HepG2 (cell line): ENCODE measurements around the gene HPCAL4. TPM values are rescaled to one million over a fixed set of nuclear protein-coding genes. Genes with fewer than 3 reads are reported as not detected.

ENCODE experiments used
- ATAC-seq: fragments of 200-7000 bp; cut with Tn5 transposase; 3 replicates; pipeline ENCODE4 v1.9.1; 2020; ENCODE audit warnings: mild to moderate bottlenecking, moderate library complexity
- BruUV-seq: library from RNA; stranded (reverse); fragments of 400-500 nt; replicated peaks from 2 replicates; lab custom pipeline; 2021; lab: Mats Ljungman, UMichigan
- CTCF ChIA-PET: fragments of 300-600 bp; formaldehyde crosslinking; extraction: SDS; loops from one replicate; lab custom pipeline; 2021; ENCODE audit warnings: low total read pairs, inconsistent platforms, low intra/inter-chr PET ratio; lab: Yijun Ruan, JAX
- POLR2A ChIA-PET: fragments of 350-600 bp; sonication (Branson Sonifier 250); formaldehyde crosslinking; loops from one replicate; lab custom pipeline; 2020; ENCODE audit warnings: antibody characterized with exemption, inconsistent platforms; lab: Yijun Ruan, JAX
- DNase-seq: peaks from one replicate; pipeline ENCODE4 v3.0.0-alpha.2; 2015; ENCODE audit warnings: low spot score
- FAIRE-seq: peaks from 3 replicates; lab custom pipeline; 2011; peaks lifted over from hg19 to GRCh38; lab: Jason Lieb, UNC
- H2AFZ ChIP-seq: one replicate; pipeline ENCODE4 v1.6.1; 2011; ENCODE audit warnings: low read length, inconsistent platforms
- H3K27ac ChIP-seq: fragments of 300-600 bp; 3 replicates; pipeline ENCODE4 v1.8.0; 2011; ENCODE audit warnings: mixed run types, mild to moderate bottlenecking, mixed read lengths, low read length, inconsistent platforms; ENCODE audit not compliant: insufficient read depth; ENCODE audit errors: extremely low read length
- H3K27me3 ChIP-seq, 2 experiments: fragments of 200-600 bp in 1 of 2; 2 replicates in 1 of 2; 3 replicates in 1 of 2; pipeline versions ENCODE4 v1.6.0 to v1.8.0; 2011; ENCODE audit warnings: low read length in 2 of 2, mild to moderate bottlenecking in 2 of 2, moderate library complexity in 2 of 2, inconsistent platforms in 1 of 2; ENCODE audit not compliant: insufficient read depth in 2 of 2, control insufficient read depth in 1 of 2
- H3K36me3 ChIP-seq, 2 experiments: fragments of 200-600 bp in 1 of 2; replicated peaks in 1 of 2; 2 replicates in 1 of 2; 3 replicates in 1 of 2; pipeline versions ENCODE4 v1.5.1 to v1.8.0; 2011; ENCODE audit warnings: low read length in 2 of 2, inconsistent platforms in 1 of 2; ENCODE audit not compliant: insufficient read depth in 2 of 2, control insufficient read depth in 1 of 2
- H3K4me1 ChIP-seq: 2 replicates; pipeline ENCODE4 v1.5.1; 2012; ENCODE audit warnings: low read length, inconsistent platforms; ENCODE audit not compliant: insufficient read depth
- H3K4me2 ChIP-seq: 2 replicates; pipeline ENCODE4 v1.6.0; 2011; ENCODE audit warnings: low read depth, low read length, inconsistent platforms
- H3K4me3 ChIP-seq, 3 experiments: fragments of 200-600 bp in 1 of 3; sonication (generic), shearing (Covaris generic) in 1 of 3; replicated peaks in 1 of 3; 2 replicates each; pipeline ENCODE4 v1.5.1; 2011 to 2016; ENCODE audit warnings: low read length in 3 of 3, inconsistent platforms in 2 of 3, low read depth in 2 of 3, mild to moderate bottlenecking in 2 of 3, control low read depth in 1 of 3, mixed read lengths in 1 of 3; ENCODE audit not compliant: insufficient read depth in 1 of 3
- H3K79me2 ChIP-seq: one replicate; pipeline ENCODE4 v1.6.1; 2011; ENCODE audit warnings: low read length, inconsistent platforms; ENCODE audit not compliant: insufficient read depth
- H3K9ac ChIP-seq: 2 replicates; pipeline ENCODE4 v1.6.0; 2011; ENCODE audit warnings: mild to moderate bottlenecking, low read depth, low read length, inconsistent platforms; ENCODE audit not compliant: insufficient read depth
- H3K9me3 ChIP-seq: 2 replicates; pipeline ENCODE4 v1.5.1; 2012; ENCODE audit warnings: mild to moderate bottlenecking, low read length
- H4K20me1 ChIP-seq: 2 replicates; pipeline ENCODE4 v1.6.0; 2011; ENCODE audit warnings: inconsistent platforms, mild to moderate bottlenecking, low read length, moderate library complexity; ENCODE audit not compliant: insufficient read depth
- TFDP2 ChIP-seq: sonication (generic); formaldehyde crosslinking; IDR thresholded peaks from 2 replicates; pipeline ENCODE4 v1.4.0; 2020; ENCODE audit warnings: missing genetic modification reagents
- TOPORS ChIP-seq: sonication (generic); formaldehyde crosslinking; IDR thresholded peaks from 2 replicates; pipeline ENCODE4 v1.8.0; 2023; ENCODE audit warnings: mild to moderate bottlenecking, missing genetic modification reagents
- ZNF230 ChIP-seq: sonication (generic); formaldehyde crosslinking; IDR thresholded peaks from 2 replicates; pipeline ENCODE4 v1.4.0; 2020; ENCODE audit warnings: mild to moderate bottlenecking, missing genetic modification reagents
- WGBS: methylation state at CpG from one replicate; pipeline ENCODE4 v1.1.6; 2017; ENCODE audit warnings: low lambda C conversion rate; 5-methylcytosine and 5-hydroxymethylcytosine counted together
- in situ Hi-C: cut with HindIII; loops from 2 replicates; pipeline ENCODE4 v1.10.0; 2017; ENCODE audit warnings: low pct_unique_long_range_greater_than_20kb; ENCODE audit not compliant: extremely low pct_ligation_motif_present
- intact Hi-C: fragments of 100-400 bp; cut with micrococcal nuclease; formaldehyde crosslinking; loops from one replicate; pipeline ENCODE4 v1.10.0; 2022; ENCODE audit not compliant: unreplicated experiment
- polyA plus RNA-seq, 8 experiments: library from polyadenylated mRNA; depleted of rRNA in 3 of 8; stranded (reverse) in 7 of 8; unstranded in 1 of 8; fragments of >200 nt; fragmentation: Illumina TruSeq in 4 of 8; extraction: Trizol in 4 of 8; gene quantifications; 2 replicates each; pipeline versions ENCODE4 v1.2.1 to v1.2.3, GENCODE V29; 2011 to 2016; ENCODE audit warnings: low read depth in 4 of 8, missing spikeins in 1 of 8, mixed read lengths in 1 of 8; ENCODE audit not compliant: insufficient read depth in 1 of 8
- total RNA-seq, 5 experiments: library from RNA; depleted of rRNA; stranded (reverse); fragments of >200 nt; fragmentation: Illumina TruSeq; extraction: Trizol; gene quantifications; 2 replicates each; pipeline ENCODE4 v1.2.3, GENCODE V29; 2016; ENCODE audit warnings: low read depth in 1 of 5

Gene HPCAL4
- total and polyA plus RNA-seq, 2 of the 13 experiments (the other 11 are each of a cell fraction or from before 2014, with no cell fraction given) = not detected

GRCh38 chr1:39685071-39685470 is 6.2 kb downstream of the HPCAL4 start:
- 0 out of 2 replicates have a peak, but pooled peaks cover 2% of the 10 kb centered on the region for H4K20me1 ChIP-seq
- H2AFZ ChIP-seq = no peak overlapping the region
- H3K9me3 ChIP-seq = no peaks in the 10 kb centered on the region
- ATAC-seq (no peak), DNase-seq (no peak), FAIRE-seq (no peak)
- no peak overlapping the region for H3K4me2 ChIP-seq
- H3K36me3 ChIP-seq = no peaks in the 10 kb centered on the region
- no peak overlapping the region for H3K9ac ChIP-seq
- H3K4me1 ChIP-seq = no peaks in the 10 kb centered on the region
- 17% methylated on average over 3 of the region's 3 CpGs for WGBS
- in situ Hi-C loops = no loop called here
- H3K79me2 ChIP-seq = no peaks in the 10 kb centered on the region
- no peak overlapping the region for H3K27ac ChIP-seq
- ChIA-PET CTCF (no interaction called here), POLR2A (no interaction called here)
- no peak overlapping the region for H3K4me3 ChIP-seq
- H3K27me3 ChIP-seq = peaks cover 4 to 57% of the 10 kb centered on the region in 2 experiments
- no peak for TF ChIP-seq TOPORS (CRISPR knock-in tag)
- no TSS peak for BruUV-seq
- intact Hi-C loops = no loop called here

- H3K36me3 ChIP-seq = no peaks in the 10 kb centered on the region
- H3K4me1 ChIP-seq = no peaks in the 10 kb centered on the region
- H3K79me2 ChIP-seq = no peaks in the 10 kb centered on the region
- TF ChIP-seq ZNF230 (no peak), TFDP2 (no peak)
- H3K4me3 ChIP-seq = no peak overlapping the region
- in situ Hi-C loops (no loop called here), intact Hi-C loops (no loop called here)
- no TSS peak for BruUV-seq
- H3K27ac ChIP-seq = no peak overlapping the region
- WGBS = 36% methylated on average over 10 of the region's 13 CpGs
- no peak for ATAC-seq
- ChIA-PET CTCF (no interaction called here), POLR2A (no interaction called here)
- H3K27me3 ChIP-seq = peaks cover 3 to 55% of the 10 kb centered on the region in 2 experiments
- H3K4me2 ChIP-seq = no peak overlapping the region
- H3K9me3 ChIP-seq = no peaks in the 10 kb centered on the region
- no peak for FAIRE-seq
- H3K9ac ChIP-seq = no peak overlapping the region
- no peak overlapping the region for H2AFZ ChIP-seq
- DNase-seq = no peak
- 0 out of 2 replicates have a peak, but pooled peaks cover 2% of the 10 kb centered on the region for H4K20me1 ChIP-seq
Measured at GRCh38 chr1:39684313-39684664, 6.9 kb downstream of the HPCAL4 start.
